Measurements from ENCODE around the gene FUZ. TPM values are rescaled to one million over a fixed set of nuclear protein-coding genes. Genes with fewer than 3 reads are reported as not detected.

Gene FUZ
- total RNA-seq, 1 donor, result 29.7 TPM

DNA sequence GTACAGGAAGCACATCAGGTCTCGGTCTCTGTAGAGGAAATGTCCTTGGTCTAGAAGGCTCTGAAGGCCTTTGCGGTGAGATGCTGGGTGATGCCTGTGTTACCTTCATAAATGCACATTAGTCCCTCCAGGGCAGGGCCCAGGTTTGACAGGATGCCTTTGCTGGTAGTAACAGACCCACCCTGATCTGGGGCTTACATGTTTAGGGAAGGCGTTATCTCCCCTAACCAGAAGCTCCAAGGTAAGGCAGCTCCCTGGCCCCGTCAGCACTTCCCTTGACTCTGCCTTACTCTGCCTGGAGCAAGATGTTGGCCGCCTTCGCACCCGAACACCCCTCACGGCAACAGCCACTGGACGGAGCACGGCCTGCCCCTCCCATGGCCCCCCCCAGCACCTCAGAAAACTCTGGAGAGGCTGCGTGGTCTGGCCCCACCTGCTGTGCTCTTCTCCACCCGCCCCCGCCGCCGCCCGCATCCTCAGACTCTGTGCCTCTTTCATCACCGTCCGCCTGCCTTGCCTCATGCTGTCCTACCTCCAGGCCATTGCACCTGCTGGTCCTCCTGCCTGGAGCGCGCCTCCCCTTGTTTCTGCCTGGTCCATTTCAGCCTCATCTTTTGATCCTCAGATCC, 37.2 kb downstream of the FUZ start:
- Histone ChIP-seq H3K27ac (ENCODE audit: low read depth, low read length) (no peak overlapping the region), H3K4me3 (ENCODE audit: insufficient read depth, low read length) (no peak overlapping the region), H2AFZ (ENCODE audit: low read length) (no peak overlapping the region), H3K36me3 (ENCODE audit: insufficient read depth, low read length) (peaks cover 19% of the 10 kb centered on the region), H3K27me3 (ENCODE audit: insufficient read depth, low read length) (no peaks in the 10 kb centered on the region), H4K20me1 (ENCODE audit: insufficient read depth, low read length) (peaks cover 45% of the 10 kb centered on the region), H3K4me2 (ENCODE audit: insufficient read depth, low read length) (no peak overlapping the region), H3K4me1 (ENCODE audit: insufficient read depth, low read length) (no peaks in the 10 kb centered on the region), H3K9me3 (ENCODE audit: low read depth, low read length) (no peaks in the 10 kb centered on the region), H3K79me2 (ENCODE audit: insufficient read depth, low read length) (peaks cover 84% of the 10 kb centered on the region)
- no peak for DNase-seq (ENCODE audit: insufficient read length, low spot score, missing footprints)
- TF ChIP-seq, protein P1, sequence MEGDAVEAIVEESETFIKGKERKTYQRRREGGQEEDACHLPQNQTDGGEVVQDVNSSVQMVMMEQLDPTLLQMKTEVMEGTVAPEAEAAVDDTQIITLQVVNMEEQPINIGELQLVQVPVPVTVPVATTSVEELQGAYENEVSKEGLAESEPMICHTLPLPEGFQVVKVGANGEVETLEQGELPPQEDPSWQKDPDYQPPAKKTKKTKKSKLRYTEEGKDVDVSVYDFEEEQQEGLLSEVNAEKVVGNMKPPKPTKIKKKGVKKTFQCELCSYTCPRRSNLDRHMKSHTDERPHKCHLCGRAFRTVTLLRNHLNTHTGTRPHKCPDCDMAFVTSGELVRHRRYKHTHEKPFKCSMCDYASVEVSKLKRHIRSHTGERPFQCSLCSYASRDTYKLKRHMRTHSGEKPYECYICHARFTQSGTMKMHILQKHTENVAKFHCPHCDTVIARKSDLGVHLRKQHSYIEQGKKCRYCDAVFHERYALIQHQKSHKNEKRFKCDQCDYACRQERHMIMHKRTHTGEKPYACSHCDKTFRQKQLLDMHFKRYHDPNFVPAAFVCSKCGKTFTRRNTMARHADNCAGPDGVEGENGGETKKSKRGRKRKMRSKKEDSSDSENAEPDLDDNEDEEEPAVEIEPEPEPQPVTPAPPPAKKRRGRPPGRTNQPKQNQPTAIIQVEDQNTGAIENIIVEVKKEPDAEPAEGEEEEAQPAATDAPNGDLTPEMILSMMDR (IDR thresholded peaks at IDR 0.05; ENCODE audit: extremely low read depth, low read depth, low read length), result no peak

DNA sequence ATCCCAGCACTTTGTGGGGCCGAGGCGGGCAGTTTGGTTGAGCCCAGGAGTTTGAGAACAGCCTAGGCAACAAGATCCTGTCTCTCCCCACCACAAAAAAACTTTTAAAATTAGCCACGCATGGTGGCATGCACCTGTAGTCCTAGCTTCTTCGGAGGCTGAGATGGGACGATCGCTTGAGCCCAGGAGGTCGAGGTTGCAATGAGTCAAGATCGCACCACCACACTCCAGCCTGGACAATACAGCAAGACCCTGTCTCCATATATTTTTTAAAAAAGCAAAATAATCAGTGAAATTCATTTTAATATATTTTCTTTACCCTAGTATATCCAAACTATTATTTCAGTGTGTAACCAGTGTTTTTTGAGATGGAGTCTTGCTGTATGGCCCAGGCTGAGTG, 38.1 kb downstream of the FUZ start:
- TF ChIP-seq, protein P1 (IDR thresholded peaks at IDR 0.05; ENCODE audit: extremely low read depth, low read depth, low read length), result no peak
- no peaks in the 10 kb centered on the region for H3K4me1 ChIP-seq (ENCODE audit: insufficient read depth, low read length)
- peaks cover 84% of the 10 kb centered on the region for H3K79me2 ChIP-seq (ENCODE audit: insufficient read depth, low read length)
- H3K27me3 ChIP-seq (ENCODE audit: insufficient read depth, low read length), result no peaks in the 10 kb centered on the region
- H3K4me2 ChIP-seq (ENCODE audit: insufficient read depth, low read length), result no peak overlapping the region
- H2AFZ ChIP-seq (ENCODE audit: low read length), result no peak overlapping the region
- H3K36me3 ChIP-seq (ENCODE audit: insufficient read depth, low read length), result peaks cover 16% of the 10 kb centered on the region
- no peak overlapping the region for H3K27ac ChIP-seq (ENCODE audit: low read depth, low read length)
- no peaks in the 10 kb centered on the region for H3K9me3 ChIP-seq (ENCODE audit: low read depth, low read length)
- H3K4me3 ChIP-seq (ENCODE audit: insufficient read depth, low read length), result no peak overlapping the region
- DNase-seq (ENCODE audit: insufficient read length, low spot score, missing footprints), result no peak
- peaks cover 45% of the 10 kb centered on the region for H4K20me1 ChIP-seq (ENCODE audit: insufficient read depth, low read length)

DNA sequence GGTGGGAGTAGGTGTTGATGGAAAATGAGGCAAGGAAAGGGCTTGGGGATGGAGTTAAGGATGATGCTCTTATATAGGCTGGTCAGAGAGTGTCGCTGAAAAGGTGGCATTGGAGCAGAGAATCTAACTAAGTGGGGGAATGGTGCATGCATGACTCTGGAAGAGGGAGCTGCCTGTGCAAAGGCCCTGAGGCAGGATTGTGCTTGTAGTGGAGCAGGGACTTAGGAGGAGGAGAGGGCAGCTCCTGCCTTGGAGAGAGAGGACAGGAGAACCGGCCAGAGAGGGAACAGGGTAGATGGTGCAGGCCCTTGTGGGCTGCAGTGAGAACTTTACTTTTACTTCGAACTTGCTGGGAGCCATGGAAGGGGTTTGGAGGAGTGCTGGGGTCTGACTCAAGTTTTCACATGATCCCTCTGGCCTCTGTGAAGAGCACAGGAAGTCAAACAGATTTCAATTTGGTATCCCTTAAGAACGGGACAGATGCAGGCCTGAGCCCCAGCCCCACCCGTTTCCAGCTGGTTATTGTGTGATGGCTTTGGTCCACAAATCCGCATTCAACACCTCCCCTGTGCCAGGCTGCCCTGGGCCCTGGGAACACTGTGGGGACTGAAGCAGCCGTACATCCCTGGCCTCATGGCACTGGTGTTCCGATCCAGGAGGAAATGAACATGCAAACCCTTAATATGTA, 39.3 kb downstream of the FUZ start:
- H4K20me1 ChIP-seq (ENCODE audit: insufficient read depth, low read length), result peaks cover 47% of the 10 kb centered on the region
- H3K27me3 ChIP-seq (ENCODE audit: insufficient read depth, low read length), result no peaks in the 10 kb centered on the region
- H3K36me3 ChIP-seq (ENCODE audit: insufficient read depth, low read length), result peaks cover 12% of the 10 kb centered on the region
- H3K4me3 ChIP-seq (ENCODE audit: insufficient read depth, low read length), result no peak overlapping the region
- H3K4me2 ChIP-seq (ENCODE audit: insufficient read depth, low read length), result no peak overlapping the region
- H3K4me1 ChIP-seq (ENCODE audit: insufficient read depth, low read length), result peaks cover under 1% of the 10 kb centered on the region
- no peak overlapping the region for H2AFZ ChIP-seq (ENCODE audit: low read length)
- peak; percentile 78 for DNase-seq (ENCODE audit: insufficient read length, low spot score, missing footprints)
- H3K9me3 ChIP-seq (ENCODE audit: low read depth, low read length), result no peaks in the 10 kb centered on the region
- H3K27ac ChIP-seq (ENCODE audit: low read depth, low read length), result no peak overlapping the region
- peaks cover 90% of the 10 kb centered on the region for H3K79me2 ChIP-seq (ENCODE audit: insufficient read depth, low read length)
- TF ChIP-seq, protein P1 (IDR thresholded peaks at IDR 0.05; ENCODE audit: extremely low read depth, low read depth, low read length), result no peak

DNA sequence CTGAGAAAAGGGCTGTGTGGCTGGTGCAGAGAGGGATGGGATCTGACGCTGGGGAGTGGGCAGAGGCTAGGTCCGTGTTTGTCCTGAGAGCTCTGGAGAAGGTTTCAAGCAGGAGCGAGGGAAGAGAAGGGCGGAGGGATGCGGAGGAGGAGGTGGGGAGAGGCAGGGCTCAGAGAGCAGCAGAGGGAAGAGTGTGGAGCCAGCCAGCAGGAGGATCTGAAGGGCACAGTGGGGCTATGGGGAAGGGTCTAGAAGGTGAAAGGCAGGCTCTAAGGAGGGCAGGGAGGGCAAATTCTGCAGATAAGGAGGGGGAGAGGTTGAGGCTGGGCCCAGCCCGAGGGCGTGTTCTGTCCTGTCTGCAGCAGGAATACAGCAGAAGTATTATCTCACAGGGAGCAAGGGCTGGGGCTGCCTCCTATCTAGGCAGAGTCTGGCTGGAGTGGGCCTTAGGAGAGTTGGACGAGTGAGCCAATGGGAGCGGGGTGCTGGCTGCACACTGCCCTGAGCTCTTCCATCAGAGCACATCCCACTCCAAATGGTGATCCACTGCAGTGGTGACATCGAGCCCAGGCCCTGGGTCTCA, 40.2 kb downstream of the FUZ start:
- Histone ChIP-seq H4K20me1 (ENCODE audit: insufficient read depth, low read length) (peaks cover 51% of the 10 kb centered on the region), H3K79me2 (ENCODE audit: insufficient read depth, low read length) (peaks cover 92% of the 10 kb centered on the region), H3K36me3 (ENCODE audit: insufficient read depth, low read length) (peaks cover 8% of the 10 kb centered on the region), H3K9me3 (ENCODE audit: low read depth, low read length) (no peaks in the 10 kb centered on the region), H3K27me3 (ENCODE audit: insufficient read depth, low read length) (no peaks in the 10 kb centered on the region), H3K4me2 (ENCODE audit: insufficient read depth, low read length) (no peak overlapping the region), H3K4me1 (ENCODE audit: insufficient read depth, low read length) (peaks cover 9% of the 10 kb centered on the region), H3K4me3 (ENCODE audit: insufficient read depth, low read length) (no peak overlapping the region), H2AFZ (ENCODE audit: low read length) (no peak overlapping the region), H3K27ac (ENCODE audit: low read depth, low read length) (no peak overlapping the region)
- TF ChIP-seq, protein P1 (IDR thresholded peaks at IDR 0.05; ENCODE audit: extremely low read depth, low read depth, low read length), result no peak
- DNase-seq (ENCODE audit: insufficient read length, low spot score, missing footprints), result no peak
